AG04450 (cell line): Measurements from ENCODE around the gene KCNC4. TPM values are rescaled to one million over a fixed set of nuclear protein-coding genes. Genes with fewer than 3 reads are reported as not detected.

Experiments used
- CTCF ChIA-PET: fragments of 300-600, 350-600 bp; formaldehyde crosslinking; extraction: SDS; loops from one replicate; lab custom pipeline; 2022; ENCODE audit warnings: antibody characterized with exemption, inconsistent platforms; lab: Charles Lee
- POLR2A ChIA-PET: fragments of 350-600 bp; formaldehyde crosslinking; extraction: SDS; loops from one replicate; lab custom pipeline; 2021; ENCODE audit warnings: antibody characterized with exemption, inconsistent platforms; lab: Yijun Ruan, JAX
- DNase-seq: peaks from one replicate; pipeline ENCODE4 v3.0.0-alpha.2; 2011; ENCODE audit warnings: low read depth, low spot score
- H3K27ac ChIP-seq: one replicate; pipeline ENCODE4 v1.5.1; 2012; ENCODE audit warnings: low read depth, low read length, control low read depth
- H3K27me3 ChIP-seq: one replicate; pipeline ENCODE4 v1.6.0; 2012; ENCODE audit warnings: low read length; ENCODE audit not compliant: control insufficient read depth, insufficient read depth
- H3K4me3 ChIP-seq: 2 replicates; pipeline ENCODE4 v1.5.1; 2011; ENCODE audit warnings: mild to moderate bottlenecking, low read depth, low read length, control low read depth
- H3K9me3 ChIP-seq: 2 replicates; pipeline ENCODE4 v1.5.1; 2012; ENCODE audit warnings: low read length; ENCODE audit not compliant: control insufficient read depth, insufficient read depth
- polyA plus RNA-seq: library from polyadenylated mRNA; depleted of rRNA; stranded (reverse); fragments of >200 nt; gene quantifications from 2 replicates; pipeline ENCODE4 v1.2.3, GENCODE V29; 2011
- TF ChIP-seq, protein P1 (sequence below): IDR thresholded peaks from 2 replicates; pipeline ENCODE4 v1.5.1; 2011; ENCODE audit warnings: low read depth, low read length, control low read depth, inconsistent platforms

KCNC4 gene
- polyA plus RNA-seq, 1 experiment = 0.36 TPM

DNA sequence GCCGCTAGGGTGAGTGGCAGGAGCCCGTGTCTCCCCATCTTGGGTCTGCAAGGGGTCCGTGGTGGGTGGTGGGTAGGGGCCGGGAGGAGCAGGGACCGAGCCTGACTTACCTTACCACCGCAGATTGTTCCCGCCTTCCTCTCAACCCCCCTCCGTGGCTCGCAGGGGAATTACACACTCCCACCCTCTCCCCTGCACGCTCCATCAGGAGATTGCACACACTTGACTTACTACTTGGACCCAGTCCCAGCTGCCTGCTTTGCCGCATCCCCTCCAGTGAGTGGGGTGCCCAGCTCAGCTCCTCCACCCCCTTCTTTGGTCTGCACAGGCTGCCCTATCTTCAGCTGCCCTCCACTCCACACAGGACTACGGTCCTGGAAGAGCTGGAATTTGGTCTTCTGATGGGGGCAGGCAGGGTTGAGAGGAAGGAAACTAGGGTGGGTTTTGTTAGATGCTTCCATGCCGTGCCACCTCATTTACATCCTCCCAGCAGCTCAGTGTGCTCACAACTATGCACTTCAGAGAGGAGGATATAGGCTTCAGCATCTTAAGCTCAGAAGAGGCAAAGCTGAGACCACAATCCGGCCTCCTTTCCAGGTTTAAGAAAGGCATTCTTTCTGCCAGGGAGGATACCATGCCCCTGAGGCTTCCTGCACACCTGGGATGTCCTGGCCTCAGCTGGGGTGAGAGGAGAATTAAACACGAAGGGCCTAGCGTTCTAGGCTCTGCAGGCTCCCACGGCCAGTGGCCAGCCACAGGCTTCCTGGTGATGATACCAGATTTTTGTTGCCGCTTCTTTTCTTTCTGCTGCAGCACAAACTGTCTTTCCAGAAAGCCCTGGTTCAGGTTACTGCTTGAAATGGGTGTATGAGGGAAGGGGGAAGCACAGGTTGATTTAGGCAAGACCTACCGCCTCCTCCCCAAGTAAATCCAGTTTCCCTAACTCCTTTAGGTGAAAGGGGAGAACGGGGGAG, 2.3 kb downstream of the KCNC4 start:
- Histone ChIP-seq H3K9me3 (no peaks in the 10 kb centered on the region; the same call in 1 of the 2 replicates), H3K27ac (no peak overlapping the region), H3K4me3 (no peak overlapping the region), H3K27me3 (peaks cover 34% of the 10 kb centered on the region)
- CTCF ChIA-PET = interaction anchor here (0.6 to 17.9 kb wide), 5 partner anchors 8 to 283 kb away, joined by 5 to 1035 read pairs (median 9); no protein-coding TSS in a partner anchor
- POLR2A ChIA-PET = no interaction called here
- DNase-seq = no peak
- TF ChIP-seq, protein P1, sequence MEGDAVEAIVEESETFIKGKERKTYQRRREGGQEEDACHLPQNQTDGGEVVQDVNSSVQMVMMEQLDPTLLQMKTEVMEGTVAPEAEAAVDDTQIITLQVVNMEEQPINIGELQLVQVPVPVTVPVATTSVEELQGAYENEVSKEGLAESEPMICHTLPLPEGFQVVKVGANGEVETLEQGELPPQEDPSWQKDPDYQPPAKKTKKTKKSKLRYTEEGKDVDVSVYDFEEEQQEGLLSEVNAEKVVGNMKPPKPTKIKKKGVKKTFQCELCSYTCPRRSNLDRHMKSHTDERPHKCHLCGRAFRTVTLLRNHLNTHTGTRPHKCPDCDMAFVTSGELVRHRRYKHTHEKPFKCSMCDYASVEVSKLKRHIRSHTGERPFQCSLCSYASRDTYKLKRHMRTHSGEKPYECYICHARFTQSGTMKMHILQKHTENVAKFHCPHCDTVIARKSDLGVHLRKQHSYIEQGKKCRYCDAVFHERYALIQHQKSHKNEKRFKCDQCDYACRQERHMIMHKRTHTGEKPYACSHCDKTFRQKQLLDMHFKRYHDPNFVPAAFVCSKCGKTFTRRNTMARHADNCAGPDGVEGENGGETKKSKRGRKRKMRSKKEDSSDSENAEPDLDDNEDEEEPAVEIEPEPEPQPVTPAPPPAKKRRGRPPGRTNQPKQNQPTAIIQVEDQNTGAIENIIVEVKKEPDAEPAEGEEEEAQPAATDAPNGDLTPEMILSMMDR = no peak

DNA sequence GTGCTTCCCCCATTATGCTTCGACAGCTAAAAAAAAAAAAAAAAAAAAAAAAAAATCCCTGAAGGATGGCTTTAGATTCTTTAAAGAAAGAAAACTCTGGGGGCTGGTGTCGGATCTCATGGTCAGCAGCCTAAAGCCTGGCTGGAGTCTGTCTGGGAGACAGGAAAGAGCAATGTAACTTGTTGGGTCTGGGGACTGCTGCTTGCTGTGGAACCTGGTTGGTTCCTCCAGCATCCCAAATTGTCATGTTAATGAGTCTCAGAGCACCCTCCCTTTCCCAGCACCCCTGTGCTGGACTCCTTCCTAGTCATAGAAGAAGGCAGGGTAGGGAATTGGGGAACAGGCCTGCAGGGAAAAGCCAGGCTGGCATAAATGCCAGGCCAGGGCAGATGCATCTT, 3.0 kb downstream of the KCNC4 start:
- TF ChIP-seq, protein P1 = no peak
- ChIA-PET CTCF (interaction anchor here (0.6 to 17.9 kb wide), 6 partner anchors 9 to 283 kb away, joined by 3 to 1035 read pairs (median 8); no protein-coding TSS in a partner anchor), POLR2A (no interaction called here)
- no peak for DNase-seq
- Histone ChIP-seq H3K27me3 (peaks cover 34% of the 10 kb centered on the region), H3K27ac (no peak overlapping the region), H3K9me3 (no peaks in the 10 kb centered on the region; the same call in 1 of the 2 replicates), H3K4me3 (no peak overlapping the region)

DNA sequence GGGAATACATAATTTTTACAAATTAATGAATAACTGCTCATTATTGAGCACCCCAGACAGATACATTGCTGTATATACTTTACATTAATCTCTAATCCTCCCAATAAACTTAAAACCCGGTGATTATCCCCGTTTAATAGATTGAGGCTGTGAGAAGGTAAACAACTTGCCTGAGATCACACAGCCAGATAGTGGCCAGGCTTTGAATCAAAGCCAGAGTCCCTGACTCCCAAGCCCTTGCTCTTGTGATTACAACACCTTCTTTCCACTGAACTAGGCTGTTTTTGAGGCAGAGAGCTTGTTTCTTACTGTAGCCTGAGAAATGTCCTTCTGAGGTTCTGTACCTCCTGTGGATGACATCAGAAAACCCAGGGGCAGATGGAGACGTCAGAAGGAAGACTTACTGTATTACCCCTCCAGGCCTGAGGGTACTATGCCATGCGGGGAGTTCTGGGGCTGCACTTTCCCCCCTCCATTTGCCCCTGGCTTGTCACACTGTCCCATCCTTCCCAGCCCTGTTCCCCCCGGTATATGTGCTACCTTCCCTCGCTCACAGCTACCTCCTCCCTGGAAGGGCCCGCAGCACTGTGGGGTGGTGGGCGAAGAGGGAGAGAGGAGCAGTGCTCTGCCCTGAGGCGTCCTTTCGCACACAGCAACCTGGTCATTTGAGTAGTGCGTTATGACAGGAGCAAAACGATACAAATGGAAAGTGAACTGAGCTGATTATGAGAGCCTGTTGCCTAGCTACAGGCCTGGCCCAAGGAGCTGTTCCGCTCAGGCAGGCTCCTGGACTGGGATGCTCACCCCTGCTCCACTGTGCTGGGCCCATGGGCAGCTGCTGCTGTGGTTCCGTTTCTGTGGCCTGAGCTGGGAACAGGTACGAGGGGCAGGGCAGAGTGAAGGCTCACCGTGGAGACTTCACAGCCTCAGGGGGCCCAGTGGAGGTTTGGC, 4.6 kb downstream of the KCNC4 start:
- TF ChIP-seq, protein P1 = no peak
- CTCF ChIA-PET = interaction anchor here (0.9 to 17.9 kb wide), 6 partner anchors 7 to 281 kb away, joined by 3 to 1035 read pairs (median 12); no protein-coding TSS in a partner anchor
- no peak for DNase-seq
- H3K9me3 ChIP-seq = no peaks in the 10 kb centered on the region; the same call in 1 of the 2 replicates
- peaks cover 34% of the 10 kb centered on the region for H3K27me3 ChIP-seq
- POLR2A ChIA-PET = no interaction called here
- peak overlapping the region; percentile 21 for H3K27ac ChIP-seq
- H3K4me3 ChIP-seq = no peak overlapping the region

DNA sequence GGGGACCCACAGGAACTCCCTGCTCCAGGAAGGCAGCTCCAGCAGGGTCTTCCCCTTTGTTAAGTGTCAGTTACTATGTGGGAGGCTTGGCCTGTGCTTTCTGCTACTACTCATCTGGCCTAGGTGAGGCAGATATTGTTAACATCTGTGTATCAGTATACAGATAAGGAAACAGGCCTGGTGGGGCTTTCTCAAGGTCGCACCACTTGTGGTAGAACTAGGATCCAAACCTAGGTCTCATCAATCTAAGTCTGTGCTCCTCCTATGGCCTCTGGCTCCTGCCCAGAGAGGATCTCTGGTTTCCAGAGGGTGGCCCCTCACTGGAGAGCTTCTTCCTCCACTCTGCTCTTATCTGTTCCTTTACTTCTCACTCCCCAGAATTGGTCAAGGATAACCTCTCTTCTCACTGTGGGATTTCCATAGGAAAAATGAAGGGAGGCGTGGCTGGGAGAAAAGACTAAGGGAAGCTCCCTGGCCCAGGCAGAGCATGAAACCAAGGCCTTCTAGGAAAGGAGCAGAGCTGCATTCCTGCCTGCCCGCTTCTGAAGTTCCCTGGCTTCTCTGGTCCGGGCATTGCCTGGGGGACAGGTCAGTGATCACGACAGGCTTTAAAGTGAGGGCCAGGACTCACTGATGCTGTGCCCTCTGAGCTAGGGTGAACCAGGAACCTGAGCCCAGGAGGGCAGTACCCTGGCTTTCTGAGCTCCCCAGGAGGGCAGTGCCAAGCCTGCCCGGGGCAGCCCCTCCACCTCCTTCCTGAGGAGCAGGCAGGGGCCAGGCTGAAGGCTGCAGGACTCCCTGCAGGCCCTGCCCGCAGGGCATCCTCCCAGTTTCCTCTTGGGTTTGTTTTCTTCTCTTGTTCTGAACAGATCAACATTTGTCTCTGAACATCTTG, 5.8 kb downstream of the KCNC4 start:
- TF ChIP-seq, protein P1 = no peak
- POLR2A ChIA-PET = no interaction called here
- no peak overlapping the region for H3K4me3 ChIP-seq
- CTCF ChIA-PET = interaction anchor here (0.5 to 17.9 kb wide), 6 partner anchors 8 to 280 kb away, joined by 3 to 1035 read pairs (median 8); no protein-coding TSS in a partner anchor
- H3K27me3 ChIP-seq = peaks cover 33% of the 10 kb centered on the region
- no peak for DNase-seq
- no peaks in the 10 kb centered on the region; the same call in 1 of the 2 replicates for H3K9me3 ChIP-seq
- no peak overlapping the region for H3K27ac ChIP-seq
